Stimulated activated CD8-positive, alpha-beta memory T cell treated with anti-CD3 and anti-CD28 coated beads, Interleukin-12 subunit alpha, Interleukin-12 subunit beta, amount 100 ng/mL, for 4 hours (primary cell): ENCODE results near the gene HTR7.

Source experiments
- DNase-seq: peaks from one replicate; pipeline ENCODE4 v3.0.0-alpha.2; 2020; ENCODE audit warnings: low read depth

Gene HTR7

DNA sequence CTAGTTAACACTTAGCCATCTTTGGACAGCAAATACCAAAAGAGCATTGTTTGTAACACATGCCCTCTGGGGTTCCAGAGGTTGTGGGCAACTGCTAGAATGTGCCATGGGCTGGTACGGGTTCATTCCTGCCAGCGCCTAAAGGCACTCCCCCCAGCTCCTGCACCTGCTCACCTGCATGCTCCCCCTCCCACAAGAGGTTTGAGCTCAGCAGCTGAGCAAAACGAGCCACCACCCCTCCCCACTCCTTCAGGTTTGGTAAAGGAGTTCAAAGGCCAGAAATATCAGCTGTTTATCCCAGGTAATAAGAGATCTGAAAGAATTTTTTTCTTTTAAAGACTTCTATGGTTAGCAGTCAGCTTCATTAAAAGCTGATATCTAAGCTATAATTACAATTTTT, 53.5 kb downstream of the HTR7 start:
- DNase-seq, result no peak

DNA sequence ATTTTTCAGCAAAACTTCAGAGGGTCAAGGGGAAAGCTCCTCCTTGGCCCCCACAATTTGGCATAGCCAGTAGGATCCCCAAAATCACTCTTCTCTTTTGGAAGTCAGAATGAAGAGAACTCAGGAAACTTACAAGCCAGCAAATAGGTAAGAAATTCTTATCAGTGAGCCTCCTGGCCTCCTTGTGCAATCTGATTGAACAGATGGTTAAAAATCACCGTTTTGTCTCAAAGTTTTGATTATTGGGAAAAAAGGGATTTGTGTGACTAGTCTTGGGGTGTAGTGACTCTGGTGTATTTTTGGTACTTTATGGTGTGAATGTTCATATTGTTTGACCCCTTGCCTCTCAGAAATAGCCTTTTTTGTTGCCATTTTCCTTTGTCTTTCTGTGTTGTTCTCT, 56.2 kb downstream of the HTR7 start:
- no peak for DNase-seq

DNA sequence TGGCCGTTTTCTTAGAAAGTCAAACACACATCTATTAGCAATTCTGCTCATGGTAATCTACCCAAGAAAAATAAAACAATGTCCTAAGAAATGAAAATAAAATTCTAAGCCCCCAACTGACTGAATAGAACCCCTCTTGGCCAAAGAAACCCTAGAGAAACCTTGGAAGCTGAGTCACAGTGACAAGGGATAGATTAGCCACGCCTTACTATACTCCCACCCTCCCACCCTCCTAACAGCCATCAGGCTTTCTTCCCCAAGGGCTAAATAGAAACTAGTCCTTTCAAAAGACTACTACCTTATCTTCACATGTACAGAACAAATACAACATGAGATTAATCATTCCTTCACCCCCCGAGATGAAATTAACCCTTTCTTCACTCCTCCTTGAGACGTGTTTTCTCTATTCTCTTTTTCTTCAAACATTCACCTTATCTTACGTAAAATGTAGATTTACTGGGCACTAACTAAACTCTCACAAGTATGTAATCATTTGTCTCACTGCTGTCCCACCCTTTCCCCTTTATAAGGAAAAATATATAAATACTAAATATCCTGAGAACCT, 57.5 kb downstream of the HTR7 start:
- DNase-seq, result no peak

DNA sequence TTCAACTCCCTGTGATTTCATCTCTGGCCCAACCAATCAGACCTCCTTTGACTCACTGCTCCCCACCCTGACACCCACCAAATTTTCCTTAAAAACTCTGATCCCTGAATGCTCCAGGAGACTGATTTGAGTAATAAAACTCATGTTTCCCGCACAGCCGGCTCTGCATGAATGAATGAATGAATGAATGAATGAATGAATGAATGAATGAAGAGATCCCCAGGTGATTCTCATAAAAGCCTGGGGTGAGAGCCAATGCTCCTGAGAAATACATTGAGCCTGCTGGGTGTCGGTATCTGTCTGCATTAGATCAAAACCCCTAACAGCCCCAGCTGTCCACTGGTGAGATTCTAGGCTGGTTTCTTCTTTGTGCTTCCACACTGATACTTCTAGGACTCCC, 58.7 kb downstream of the HTR7 start:
- no peak for DNase-seq

DNA sequence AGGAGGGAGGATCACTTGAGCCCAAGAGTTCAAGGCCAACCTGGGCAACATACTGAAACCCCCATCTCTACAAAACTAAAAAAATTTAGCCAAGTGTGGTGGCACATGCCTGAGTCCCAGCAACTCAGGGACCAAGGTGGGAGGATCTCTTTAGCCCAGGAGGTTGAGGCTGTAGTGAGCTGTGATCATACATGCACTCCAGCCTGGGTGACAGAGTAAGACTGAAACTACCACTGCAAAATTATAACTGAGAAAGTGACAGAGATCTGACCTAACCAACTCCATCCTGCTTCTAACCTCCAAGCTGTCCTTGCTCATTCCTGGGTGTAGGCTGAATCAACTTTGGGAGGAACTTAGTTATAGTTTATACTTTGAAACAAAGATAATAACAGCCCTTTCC, 59.4 kb downstream of the HTR7 start:
- no peak for DNase-seq

DNA sequence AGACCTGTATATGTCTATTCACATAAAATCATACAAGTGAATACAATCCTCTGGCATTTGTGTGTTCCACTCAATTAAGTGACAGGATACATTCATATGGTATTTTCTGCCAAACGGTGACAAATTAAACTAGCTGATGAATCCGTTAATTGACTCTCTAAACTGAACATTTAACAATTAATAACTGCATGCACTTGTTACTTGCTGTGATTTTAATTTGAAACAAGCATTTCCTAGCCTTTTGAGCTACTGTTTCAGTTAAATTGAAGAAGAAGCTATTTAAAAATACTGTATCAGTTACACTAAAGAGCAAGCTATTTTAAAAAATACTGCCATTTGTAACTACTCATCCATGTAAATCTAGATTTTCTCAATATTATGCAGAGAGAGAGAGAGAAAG, 67.4 kb downstream of the HTR7 start:
- no peak for DNase-seq

DNA sequence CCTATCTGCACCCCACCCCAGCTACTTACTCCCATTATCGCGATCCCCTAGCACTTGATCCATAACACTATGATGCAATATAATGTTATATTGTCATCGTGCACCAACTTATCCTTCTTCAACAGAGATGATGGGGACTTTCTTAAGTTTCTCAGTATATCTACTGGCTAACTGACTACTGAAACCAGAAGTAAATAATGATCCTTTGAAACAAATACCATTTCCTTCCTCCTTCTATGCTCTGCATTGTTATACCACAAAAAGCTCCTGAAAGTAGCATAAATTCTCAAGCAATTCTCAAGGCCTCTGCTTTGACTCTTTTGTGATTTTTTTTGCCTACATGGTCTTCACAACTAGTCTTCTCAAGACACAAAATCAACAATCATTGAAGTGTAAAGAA, 68.9 kb downstream of the HTR7 start:
- no peak for DNase-seq

DNA sequence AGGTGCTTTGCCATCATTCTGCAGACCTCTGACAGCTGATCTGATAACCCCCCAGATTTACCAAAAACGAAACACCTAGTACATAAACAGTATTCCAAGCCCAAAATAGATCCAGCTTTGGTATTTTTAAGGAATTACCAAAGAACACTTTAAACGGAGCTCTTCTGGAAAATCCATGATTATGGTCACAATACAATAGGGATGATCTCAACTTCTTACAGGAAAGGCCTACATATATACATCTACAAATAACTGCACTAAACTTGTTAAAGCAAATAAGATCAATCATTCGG, 69.7 kb downstream of the HTR7 start:
- no peak for DNase-seq

DNA sequence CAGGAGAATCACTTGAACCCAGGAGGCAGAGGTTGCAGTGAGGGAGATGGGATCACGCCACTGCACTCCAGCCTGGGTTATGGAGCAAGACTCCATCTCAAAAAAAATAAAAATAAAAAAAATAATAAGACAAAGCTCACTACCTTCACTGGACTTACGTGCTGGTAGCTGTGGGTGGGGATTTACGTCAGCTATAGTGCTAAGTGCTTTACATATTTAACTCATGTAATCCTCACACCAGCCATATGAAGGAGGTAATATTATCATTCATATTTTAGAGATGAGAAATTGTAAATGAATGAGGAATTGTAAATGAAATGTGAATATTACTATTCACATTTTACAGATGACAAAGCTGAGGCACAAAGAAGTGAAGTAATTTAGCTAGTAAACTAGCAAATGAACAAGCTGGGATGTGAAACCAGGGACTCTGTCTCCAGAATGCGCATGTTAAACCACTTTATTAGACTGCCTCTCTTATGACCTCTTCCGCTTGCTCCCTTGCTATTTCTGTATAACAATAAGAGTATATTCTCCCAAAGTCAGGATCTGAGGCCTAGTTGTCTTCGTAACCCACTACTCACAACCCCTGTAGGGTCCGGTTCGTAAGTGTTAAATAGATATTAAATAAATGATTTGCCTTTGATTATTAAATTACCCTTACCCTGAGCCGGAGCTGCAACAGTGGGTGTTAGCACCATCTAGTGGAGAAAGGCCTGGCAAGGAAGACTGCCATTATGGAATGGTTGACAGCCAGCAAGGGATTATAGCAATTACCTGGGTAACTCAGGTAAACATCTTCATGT, 70.2 kb downstream of the HTR7 start:
- no peak for DNase-seq

DNA sequence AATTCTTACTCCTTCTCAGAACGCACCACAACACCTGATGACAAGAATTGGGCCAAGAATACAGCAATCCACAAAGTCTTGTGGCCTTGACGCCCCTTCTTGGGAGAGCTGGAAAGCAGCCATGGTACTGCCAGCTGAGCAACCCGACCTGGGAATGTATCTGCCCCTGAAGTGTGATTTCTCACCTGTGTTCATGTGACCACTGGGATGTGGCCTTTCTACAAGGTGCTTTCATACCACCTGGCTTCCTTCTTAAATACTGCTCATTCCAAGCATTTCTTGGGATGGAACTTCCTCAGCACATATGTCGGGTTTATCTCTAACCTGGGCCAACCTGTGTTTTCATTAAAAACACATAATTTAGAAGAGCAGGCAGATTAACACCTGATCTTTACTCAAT, 72.1 kb downstream of the HTR7 start:
- DNase-seq, result no peak

DNA sequence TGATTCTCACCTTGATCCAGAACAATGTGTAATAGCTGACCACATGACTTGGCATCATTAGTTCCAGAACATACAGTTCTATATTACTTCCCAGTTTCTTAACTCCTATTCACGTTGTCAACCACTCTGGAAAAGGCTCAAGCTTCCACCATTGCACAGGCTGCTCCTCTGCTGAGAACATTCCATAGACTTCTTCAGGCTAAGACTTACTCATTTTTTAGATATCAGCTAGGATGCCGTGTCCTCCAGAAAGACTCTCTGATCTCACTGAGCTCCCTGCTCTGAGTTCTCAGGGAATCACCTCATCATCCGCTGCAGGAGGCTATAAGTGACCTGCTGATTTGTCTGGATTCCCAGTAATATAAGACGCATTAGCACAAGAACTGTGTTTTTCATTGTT, 73.1 kb downstream of the HTR7 start:
- no peak for DNase-seq

DNA sequence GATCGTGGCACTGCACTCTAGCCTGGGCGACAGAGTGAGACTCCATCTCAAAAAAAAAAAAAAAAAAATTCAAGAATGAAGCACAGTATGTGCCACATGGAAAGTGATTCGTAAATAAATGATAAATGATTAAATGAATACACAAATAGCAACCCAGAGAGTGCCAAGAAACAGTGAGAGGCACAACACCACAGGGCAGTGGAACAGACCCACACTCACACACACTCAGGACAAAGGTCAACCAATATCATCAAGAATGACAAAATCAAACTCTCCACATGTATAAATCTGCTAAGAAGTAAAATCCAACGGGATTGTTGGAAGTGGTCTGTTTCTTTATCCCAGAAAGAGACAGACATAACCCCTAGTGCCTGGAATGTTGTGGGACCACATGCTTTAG, 77.4 kb downstream of the HTR7 start:
- no peak for DNase-seq

DNA sequence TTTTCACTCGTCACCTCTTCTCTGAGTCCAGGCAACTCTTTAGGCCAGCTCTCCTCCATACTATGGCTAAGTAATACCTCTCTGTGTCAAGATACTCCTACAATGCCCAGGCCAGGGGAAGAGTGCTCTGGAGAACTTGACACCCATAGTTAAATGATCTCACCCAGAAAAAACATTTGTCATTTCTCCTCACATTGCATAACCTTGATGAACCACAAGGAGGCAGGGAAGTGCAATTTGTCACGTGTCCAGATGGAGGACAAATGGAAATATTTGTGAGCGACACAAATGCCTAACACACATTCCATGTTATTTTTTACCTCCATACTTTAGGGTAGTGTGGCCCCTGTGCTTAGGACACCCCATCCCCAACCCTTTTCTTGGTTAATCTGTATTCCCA, 78.3 kb downstream of the HTR7 start:
- no peak for DNase-seq

DNA sequence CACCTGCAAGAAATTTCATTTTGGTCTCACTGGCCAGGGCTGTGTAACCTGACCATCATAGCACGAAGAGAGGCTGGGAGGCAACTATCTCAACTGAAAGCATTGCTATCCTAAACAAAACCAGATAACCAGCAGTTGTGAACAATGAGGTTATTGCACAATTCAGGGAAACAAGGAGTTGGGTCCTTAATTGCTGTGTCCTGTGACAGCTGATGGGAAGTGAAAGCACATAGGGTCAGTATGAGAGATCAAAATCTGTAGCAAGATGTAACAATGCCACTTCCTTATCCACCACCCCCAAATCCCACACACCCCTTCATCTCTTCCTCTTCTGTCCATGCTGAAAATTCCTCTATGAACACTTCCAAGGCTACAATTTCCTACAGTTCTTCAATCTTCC, 80.2 kb downstream of the HTR7 start:
- no peak for DNase-seq

DNA sequence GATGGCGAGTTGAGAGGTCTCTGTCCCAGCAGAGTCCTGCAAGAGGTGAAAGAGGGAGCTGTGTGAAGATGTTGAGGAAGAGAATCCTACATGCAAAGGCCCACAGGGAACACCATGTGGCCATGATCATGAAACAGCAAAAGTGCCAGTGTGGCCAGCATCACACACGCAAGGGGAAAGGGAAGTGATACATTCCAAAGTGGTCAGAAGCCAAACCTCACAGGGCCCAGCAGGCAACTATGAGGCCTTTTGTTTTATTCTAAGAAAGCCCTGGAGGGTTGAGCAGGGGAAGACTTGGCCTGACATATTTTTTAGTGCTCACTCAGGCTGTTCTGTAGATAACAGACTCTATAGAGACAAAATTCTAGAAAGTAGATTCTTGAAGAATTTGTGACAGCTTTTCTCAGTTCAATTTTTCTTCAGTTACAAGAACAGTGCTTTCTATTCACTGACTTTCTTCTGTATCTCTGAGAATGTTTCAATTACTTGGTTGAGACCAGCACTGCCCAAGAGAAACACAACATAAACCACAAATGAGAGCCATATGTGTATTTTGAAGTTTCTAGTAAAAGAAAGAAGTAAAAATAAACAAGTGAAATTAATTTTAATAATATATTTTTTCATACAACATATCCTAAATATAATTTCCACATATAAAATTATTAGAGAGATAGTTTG, 82.3 kb downstream of the HTR7 start:
- no peak for DNase-seq

DNA sequence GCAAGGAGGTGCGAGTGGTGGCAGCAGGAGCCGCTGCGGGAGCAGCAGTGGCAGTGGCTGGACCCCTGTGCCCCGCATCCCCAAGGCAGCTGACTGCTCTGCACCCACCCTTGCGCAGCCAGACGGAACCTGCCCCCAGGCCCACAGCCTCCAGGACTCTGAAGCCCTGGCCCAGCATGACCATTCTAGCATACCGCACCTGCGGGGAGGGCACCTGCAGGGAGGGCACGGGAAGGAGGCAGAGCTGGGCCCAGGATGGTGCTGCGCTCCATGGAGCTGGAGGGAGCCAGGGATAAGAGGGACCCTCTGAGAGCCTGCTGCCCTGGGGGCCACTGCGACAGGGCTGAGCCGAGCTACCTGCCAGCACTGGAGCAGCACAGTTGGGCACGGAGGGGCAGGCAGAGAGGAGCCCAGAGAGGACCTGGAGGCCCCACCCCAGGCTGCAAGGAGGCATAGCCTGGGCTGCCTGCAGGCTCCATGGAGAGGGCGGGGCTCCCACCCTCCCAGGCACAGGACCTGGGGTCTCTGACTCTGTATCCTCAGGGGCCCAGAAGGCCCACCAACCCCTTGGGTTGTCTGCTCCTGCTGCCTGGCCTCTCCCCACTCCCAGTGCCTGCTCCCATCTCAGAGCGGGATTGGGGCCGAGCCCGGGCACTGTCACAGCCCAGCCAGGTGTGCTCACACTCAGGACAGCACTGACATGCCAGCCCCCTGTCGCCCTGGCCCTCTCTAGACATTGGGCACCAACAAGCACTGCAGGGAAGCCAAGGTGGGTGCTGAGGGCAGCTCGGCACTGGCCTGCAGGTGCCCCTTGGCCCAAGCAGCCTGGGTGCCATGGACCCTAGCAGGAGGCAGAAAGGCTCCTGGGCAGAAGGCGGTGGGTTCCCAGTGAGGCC, 87.6 kb downstream of the HTR7 start:
- no peak for DNase-seq

DNA sequence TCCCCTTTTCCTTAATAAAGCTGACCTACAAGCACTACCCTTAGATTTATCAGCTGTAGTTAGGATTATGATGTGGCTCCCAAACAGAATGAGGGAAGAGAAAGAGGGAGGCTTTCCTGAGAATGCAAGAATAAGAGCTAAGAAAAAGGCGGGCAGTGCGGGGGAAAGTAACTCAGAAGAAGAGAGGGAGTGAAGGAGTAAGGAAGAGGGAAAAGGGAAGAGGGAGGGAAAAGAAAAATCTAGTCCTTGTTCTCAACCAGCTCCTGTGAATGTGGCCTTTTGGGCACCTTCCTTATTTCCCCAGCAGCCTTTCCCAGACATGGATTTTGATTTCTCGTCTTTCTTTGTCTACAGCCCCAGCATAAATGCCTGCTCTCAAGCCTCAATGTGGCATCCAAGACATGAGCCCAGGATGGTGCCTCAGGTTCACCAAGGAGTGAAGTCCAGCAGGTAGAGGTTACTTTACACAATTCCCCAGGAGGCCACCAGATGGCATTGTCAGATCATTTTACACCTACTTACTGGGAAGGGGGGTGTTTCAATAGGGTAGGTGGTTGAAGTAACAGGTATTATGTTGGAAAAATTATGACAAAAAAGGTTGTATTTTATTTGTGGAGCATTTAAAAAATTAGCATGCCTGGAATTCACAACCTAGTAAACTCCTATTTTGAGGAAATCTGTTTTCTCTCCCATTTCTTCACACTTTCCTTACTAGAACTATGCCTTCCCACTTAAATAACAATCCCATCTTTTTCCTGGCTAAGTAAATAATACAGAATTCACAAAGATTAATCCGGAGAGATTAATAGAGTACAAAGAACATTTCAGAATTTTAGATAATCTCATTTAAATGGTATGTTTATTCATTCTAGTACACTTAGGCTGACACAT, 106.5 kb downstream of the HTR7 start:
- no peak for DNase-seq

DNA sequence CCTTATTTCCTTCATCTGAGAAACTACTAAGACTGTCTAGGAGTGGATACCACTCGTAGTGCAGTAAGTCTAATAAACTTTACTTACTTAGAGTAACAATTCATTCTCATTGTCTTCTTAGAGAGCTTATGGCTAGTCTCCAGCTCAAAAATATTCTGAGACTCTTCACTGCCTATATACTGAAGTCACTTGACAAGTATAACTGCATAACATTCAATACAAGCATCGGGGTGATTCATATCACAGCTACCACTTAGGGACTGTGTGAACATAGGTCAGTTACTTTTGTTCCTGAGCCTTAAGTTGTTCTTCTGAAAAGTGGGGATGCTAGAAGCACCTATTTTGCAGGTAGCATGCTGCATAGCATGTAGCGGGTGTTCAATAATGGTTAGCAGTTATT, 111.0 kb downstream of the HTR7 start:
- DNase-seq, result no peak

DNA sequence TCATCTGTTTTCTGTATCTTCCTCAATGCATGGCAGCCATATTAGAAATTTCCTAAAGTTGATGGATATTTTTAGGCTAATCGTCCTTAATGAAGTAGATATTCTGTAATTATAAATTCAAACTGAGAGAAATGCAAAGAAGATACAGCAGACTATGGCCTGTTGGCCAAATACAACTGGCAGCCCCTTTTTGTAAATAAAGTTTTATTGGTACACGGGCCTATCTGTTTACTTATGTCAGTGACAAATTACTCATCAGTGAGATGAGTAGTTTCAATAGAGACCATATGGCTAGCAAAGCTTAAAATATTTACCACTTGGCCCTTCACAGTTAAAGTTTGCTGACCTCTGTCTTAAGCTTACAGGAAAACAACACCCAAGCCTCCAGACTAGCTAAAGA, 112.3 kb downstream of the HTR7 start:
- no peak for DNase-seq

DNA sequence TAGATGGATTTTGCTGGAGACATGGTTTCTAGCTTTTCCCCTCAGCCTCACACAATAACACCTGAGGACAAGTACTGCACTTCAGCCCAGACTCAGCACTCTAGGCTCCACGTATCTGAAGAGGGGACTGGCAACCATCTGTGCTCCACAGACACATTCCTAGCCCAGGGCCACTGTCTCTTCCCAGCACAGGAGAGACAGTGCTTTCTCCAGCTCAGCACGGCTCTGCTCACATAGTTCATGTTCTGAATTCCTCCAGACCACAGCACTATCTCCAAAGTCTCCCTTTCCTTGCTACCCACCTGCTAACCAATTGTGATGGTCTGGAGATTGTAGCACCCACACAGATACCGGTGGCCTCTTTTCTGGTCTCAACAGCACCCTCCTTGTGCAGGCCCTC, 114.5 kb downstream of the HTR7 start:
- DNase-seq, result no peak

DNA sequence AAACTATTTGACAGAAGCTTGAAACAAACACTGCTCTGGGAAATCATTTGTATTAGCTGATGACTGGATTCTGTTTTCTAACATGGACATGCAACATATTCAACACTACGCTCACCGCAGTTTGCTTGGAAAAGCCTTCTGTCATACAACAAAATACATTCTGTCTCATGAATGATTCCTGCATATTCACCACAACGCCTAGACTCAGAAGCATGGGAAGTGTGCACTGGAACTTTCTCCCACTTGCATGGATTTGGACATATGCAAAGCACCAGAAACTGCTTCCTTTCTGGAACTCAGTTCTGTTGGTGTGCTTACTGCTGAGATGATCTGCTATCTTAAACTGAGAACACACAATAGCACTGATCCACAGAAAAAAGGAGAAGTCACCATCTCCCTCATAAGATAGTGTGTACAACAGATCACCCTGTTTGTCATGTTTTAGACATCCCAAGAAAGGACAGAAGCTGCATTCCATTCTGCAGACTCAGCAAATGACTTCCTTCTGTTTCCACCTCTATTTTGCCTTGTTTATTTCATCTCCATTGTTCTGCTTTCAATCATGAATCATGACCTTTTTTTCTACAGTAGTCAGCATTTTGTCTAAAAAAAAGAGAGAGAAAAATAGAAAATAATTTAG, 115.8 kb downstream of the HTR7 start:
- no peak for DNase-seq
